Measurements from ENCODE around the gene PNMA8B.
"Not testable (repeated sequence)": the region's sequence is repeated elsewhere in the genome, so short reads cannot be mapped to it uniquely, and the experiment has no call there.

The PNMA8B gene

GRCh38 chr19:46513461-46514236 is 18.0 kb upstream of the PNMA8B start:
- DNase-seq, result peak; percentile 84

- DNase-seq, result no peak
Observed at GRCh38 chr19:46511237-46511636, 15.6 kb upstream of the PNMA8B start.

- no peak for DNase-seq
Observed at GRCh38 chr19:46508206-46508605, 12.5 kb upstream of the PNMA8B start.

- no peak for DNase-seq
Observed at GRCh38 chr19:46503848-46504453, 8.3 kb upstream of the PNMA8B start.

GRCh38 chr19:46502891-46503290 is 7.2 kb upstream of the PNMA8B start:
- no peak for DNase-seq

GRCh38 chr19:46499692-46500091 is 4.0 kb upstream of the PNMA8B start:
- no peak for DNase-seq

GRCh38 chr19:46497773-46498172 is 2.1 kb upstream of the PNMA8B start:
- no peak for DNase-seq

GRCh38 chr19:46496886-46497285 is 1.2 kb upstream of the PNMA8B start:
- DNase-seq, result not testable (repeated sequence)

- no peak for DNase-seq
Observed at GRCh38 chr19:46496304-46496703, 637 bp upstream of the PNMA8B start.

GRCh38 chr19:46494941-46495785 is 504 bp downstream of the PNMA8B start:
- no peak for DNase-seq

- DNase-seq, result no peak
Observed at GRCh38 chr19:46494146-46494940, 1.3 kb downstream of the PNMA8B start.

- peak; percentile 55 for DNase-seq
Observed at GRCh38 chr19:46493236-46494145, 2.2 kb downstream of the PNMA8B start.

- no peak for DNase-seq
Observed at GRCh38 chr19:46492841-46493235, 2.8 kb downstream of the PNMA8B start.

GRCh38 chr19:46491975-46492682 is 3.5 kb downstream of the PNMA8B start:
- no peak for DNase-seq

GRCh38 chr19:46490774-46491173 is 4.9 kb downstream of the PNMA8B start:
- no peak for DNase-seq

GRCh38 chr19:46489445-46490272 is 6.0 kb downstream of the PNMA8B start:
- DNase-seq, result peak; percentile 66

GRCh38 chr19:46488551-46488950 is 7.1 kb downstream of the PNMA8B start:
- no peak for DNase-seq

- peak; percentile 90 for DNase-seq
Observed at GRCh38 chr19:46487802-46488445, 7.7 kb downstream of the PNMA8B start.

- DNase-seq, result no peak
Observed at GRCh38 chr19:46487178-46487801, 8.4 kb downstream of the PNMA8B start.

Data from right hindlimb (tissue), 1 donor.